Liver (tissue), 3 donors: ENCODE data around the gene ECE1.

ENCODE experiments used
- EGR1 ChIP-seq, 2 donors: IDR thresholded peaks; 2 replicates each; pipeline ENCODE4 v1.6.1; 2016 to 2018; ENCODE audit warnings: antibody characterized with exemption in 2 of 2, low read depth in 2 of 2
- HNF4A ChIP-seq, 2 donors: conservative IDR thresholded peaks; 2 replicates each; pipeline ENCODE4 v1.6.1; 2016; ENCODE audit warnings: antibody characterized with exemption in 2 of 2, mild to moderate bottlenecking in 2 of 2
- HNF4G ChIP-seq: IDR thresholded peaks from 2 replicates; pipeline ENCODE4 v1.6.1; 2016; ENCODE audit warnings: antibody characterized with exemption
- JUND ChIP-seq, 2 donors: IDR thresholded peaks; 2 replicates each; pipeline ENCODE4 v1.6.1; 2016; ENCODE audit warnings: antibody characterized with exemption in 2 of 2
- RAD21 ChIP-seq, 2 donors: IDR thresholded peaks; 2 replicates each; pipeline ENCODE4 v1.6.1; 2016; ENCODE audit warnings: antibody characterized with exemption in 2 of 2, mild to moderate bottlenecking in 2 of 2
- SP1 ChIP-seq: IDR thresholded peaks from 2 replicates; pipeline ENCODE4 v1.6.1; 2018; ENCODE audit warnings: antibody characterized with exemption, mild to moderate bottlenecking
- TAF1 ChIP-seq: conservative IDR thresholded peaks from 2 replicates; pipeline ENCODE4 v1.6.1; 2016; ENCODE audit warnings: antibody characterized with exemption, mild to moderate bottlenecking
- TF ChIP-seq, protein P1 (sequence below): fragments of 150-350 bp; IDR thresholded peaks from 2 replicates; pipeline ENCODE4 v1.5.1; 2017; ENCODE audit warnings: improper control_type of control experiment, low read depth, low read length; ENCODE audit not compliant: missing input control
- TF ChIP-seq, protein P2 (sequence below): IDR thresholded peaks from 2 replicates; pipeline ENCODE4 v1.6.1; 2016; ENCODE audit warnings: antibody characterized with exemption
- TF ChIP-seq, protein P3 (sequence below): IDR thresholded peaks from 2 replicates; pipeline ENCODE4 v1.6.1; 2016; ENCODE audit warnings: antibody characterized with exemption
- TF ChIP-seq, protein P4 (sequence below): IDR thresholded peaks from 2 replicates; pipeline ENCODE4 v1.6.1; 2016; ENCODE audit warnings: antibody characterized with exemption, mild to moderate bottlenecking
- TF ChIP-seq, protein P5 (sequence below): IDR thresholded peaks from 2 replicates; pipeline ENCODE4 v1.6.1; 2016; ENCODE audit warnings: antibody characterized with exemption
- donor health status: healthy.
- donor health status: healthy.

DNA sequence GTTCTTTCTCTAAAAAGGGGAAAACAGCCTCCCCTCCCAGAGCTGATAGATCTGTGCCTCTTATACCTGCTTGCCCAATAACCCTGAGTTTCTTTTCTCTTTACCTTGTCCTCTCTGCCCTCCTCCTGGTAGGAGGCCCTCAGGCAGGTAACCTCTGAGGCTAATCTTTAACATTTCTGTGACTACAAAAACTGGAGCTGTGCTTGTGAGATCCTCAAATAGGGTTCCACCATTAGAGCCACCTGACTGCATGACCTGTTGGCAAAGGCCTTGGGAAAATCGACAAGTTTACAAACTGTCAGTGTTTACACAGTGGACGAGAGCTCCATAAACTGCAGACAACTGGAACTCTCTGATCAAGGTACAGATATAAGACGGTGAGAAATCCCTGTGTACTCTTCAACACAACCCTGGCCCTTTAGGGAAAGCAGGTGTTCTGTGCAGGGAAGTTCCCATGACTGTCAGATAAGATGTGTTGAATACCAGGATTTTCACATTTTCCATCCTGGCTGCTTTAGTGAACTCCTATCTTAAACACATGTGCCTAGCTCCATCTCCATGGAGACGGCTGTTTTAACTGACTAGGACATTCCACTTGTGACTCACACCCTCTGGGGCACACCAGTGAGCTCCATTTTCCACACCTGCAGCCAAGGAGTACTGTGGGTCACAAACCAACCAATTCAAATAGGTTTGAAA, 38.3 kb downstream of the ECE1 start:
- TF ChIP-seq, protein P1, sequence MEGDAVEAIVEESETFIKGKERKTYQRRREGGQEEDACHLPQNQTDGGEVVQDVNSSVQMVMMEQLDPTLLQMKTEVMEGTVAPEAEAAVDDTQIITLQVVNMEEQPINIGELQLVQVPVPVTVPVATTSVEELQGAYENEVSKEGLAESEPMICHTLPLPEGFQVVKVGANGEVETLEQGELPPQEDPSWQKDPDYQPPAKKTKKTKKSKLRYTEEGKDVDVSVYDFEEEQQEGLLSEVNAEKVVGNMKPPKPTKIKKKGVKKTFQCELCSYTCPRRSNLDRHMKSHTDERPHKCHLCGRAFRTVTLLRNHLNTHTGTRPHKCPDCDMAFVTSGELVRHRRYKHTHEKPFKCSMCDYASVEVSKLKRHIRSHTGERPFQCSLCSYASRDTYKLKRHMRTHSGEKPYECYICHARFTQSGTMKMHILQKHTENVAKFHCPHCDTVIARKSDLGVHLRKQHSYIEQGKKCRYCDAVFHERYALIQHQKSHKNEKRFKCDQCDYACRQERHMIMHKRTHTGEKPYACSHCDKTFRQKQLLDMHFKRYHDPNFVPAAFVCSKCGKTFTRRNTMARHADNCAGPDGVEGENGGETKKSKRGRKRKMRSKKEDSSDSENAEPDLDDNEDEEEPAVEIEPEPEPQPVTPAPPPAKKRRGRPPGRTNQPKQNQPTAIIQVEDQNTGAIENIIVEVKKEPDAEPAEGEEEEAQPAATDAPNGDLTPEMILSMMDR = no peak
- TF ChIP-seq JUND (IDR thresholded peaks at IDR 0.05) = peak; percentile 98 to 99
- TF ChIP-seq, protein P2, sequence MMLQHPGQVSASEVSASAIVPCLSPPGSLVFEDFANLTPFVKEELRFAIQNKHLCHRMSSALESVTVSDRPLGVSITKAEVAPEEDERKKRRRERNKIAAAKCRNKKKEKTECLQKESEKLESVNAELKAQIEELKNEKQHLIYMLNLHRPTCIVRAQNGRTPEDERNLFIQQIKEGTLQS = peak; percentile 94
- no peak for TF ChIP-seq RAD21 (IDR thresholded peaks at IDR 0.05)
- TF ChIP-seq, protein P3, sequence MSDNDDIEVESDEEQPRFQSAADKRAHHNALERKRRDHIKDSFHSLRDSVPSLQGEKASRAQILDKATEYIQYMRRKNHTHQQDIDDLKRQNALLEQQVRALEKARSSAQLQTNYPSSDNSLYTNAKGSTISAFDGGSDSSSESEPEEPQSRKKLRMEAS = peak; percentile 4
- peak; percentile 70 for TF ChIP-seq HNF4G
- TF ChIP-seq EGR1 (IDR thresholded peaks at IDR 0.05; ENCODE audit: low read depth in 2 of 2) = peak; percentile 44 to 67
- no peak for TF ChIP-seq TAF1
- TF ChIP-seq, protein P4, sequence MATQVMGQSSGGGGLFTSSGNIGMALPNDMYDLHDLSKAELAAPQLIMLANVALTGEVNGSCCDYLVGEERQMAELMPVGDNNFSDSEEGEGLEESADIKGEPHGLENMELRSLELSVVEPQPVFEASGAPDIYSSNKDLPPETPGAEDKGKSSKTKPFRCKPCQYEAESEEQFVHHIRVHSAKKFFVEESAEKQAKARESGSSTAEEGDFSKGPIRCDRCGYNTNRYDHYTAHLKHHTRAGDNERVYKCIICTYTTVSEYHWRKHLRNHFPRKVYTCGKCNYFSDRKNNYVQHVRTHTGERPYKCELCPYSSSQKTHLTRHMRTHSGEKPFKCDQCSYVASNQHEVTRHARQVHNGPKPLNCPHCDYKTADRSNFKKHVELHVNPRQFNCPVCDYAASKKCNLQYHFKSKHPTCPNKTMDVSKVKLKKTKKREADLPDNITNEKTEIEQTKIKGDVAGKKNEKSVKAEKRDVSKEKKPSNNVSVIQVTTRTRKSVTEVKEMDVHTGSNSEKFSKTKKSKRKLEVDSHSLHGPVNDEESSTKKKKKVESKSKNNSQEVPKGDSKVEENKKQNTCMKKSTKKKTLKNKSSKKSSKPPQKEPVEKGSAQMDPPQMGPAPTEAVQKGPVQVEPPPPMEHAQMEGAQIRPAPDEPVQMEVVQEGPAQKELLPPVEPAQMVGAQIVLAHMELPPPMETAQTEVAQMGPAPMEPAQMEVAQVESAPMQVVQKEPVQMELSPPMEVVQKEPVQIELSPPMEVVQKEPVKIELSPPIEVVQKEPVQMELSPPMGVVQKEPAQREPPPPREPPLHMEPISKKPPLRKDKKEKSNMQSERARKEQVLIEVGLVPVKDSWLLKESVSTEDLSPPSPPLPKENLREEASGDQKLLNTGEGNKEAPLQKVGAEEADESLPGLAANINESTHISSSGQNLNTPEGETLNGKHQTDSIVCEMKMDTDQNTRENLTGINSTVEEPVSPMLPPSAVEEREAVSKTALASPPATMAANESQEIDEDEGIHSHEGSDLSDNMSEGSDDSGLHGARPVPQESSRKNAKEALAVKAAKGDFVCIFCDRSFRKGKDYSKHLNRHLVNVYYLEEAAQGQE = peak; percentile 68
- TF ChIP-seq HNF4A (conservative IDR thresholded peaks at IDR 0.05) = peak; percentile 85 to 91
- TF ChIP-seq SP1 = peak; percentile 95
- TF ChIP-seq, protein P5, sequence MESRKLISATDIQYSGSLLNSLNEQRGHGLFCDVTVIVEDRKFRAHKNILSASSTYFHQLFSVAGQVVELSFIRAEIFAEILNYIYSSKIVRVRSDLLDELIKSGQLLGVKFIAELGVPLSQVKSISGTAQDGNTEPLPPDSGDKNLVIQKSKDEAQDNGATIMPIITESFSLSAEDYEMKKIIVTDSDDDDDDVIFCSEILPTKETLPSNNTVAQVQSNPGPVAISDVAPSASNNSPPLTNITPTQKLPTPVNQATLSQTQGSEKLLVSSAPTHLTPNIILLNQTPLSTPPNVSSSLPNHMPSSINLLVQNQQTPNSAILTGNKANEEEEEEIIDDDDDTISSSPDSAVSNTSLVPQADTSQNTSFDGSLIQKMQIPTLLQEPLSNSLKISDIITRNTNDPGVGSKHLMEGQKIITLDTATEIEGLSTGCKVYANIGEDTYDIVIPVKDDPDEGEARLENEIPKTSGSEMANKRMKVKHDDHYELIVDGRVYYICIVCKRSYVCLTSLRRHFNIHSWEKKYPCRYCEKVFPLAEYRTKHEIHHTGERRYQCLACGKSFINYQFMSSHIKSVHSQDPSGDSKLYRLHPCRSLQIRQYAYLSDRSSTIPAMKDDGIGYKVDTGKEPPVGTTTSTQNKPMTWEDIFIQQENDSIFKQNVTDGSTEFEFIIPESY = peak; percentile 88
